Measurements from ENCODE around the gene TMEM271.

The TMEM271 gene
- total RNA-seq = 0 reads per million in 2 experiments

- DNase-seq (ENCODE audit: low read depth) = no peak
Observed at GRCh38 chr4:576245-576821, at the start of gene TMEM271. TSS of gene TMEM271 (minus strand) at chr4:576295. CDS start at chr4:576062, 233 bp downstream.

- no peak for DNase-seq (ENCODE audit: low read depth)
Observed at GRCh38 chr4:625631-626161, 49.6 kb upstream of the TMEM271 start.

- DNase-seq (ENCODE audit: low read depth) = no peak
Observed at GRCh38 chr4:624705-625590, 48.9 kb upstream of the TMEM271 start, which contains the start of gene PDE6B. TSS of gene PDE6B (plus strand) at chr4:625573. CDS start at chr4:625627, 54 bp downstream.

GRCh38 chr4:623914-624566 lies 47.9 kb upstream of the TMEM271 start:
- DNase-seq (ENCODE audit: low read depth) = no peak

GRCh38 chr4:622996-623913 lies 47.2 kb upstream of the TMEM271 start:
- no peak for DNase-seq (ENCODE audit: low read depth)

- no peak for DNase-seq (ENCODE audit: low read depth)
Observed at GRCh38 chr4:622071-622995, 46.2 kb upstream of the TMEM271 start.

- DNase-seq (ENCODE audit: low read depth) = no peak
Observed at GRCh38 chr4:621296-622070, 45.4 kb upstream of the TMEM271 start.

- no peak for DNase-seq (ENCODE audit: low read depth)
Observed at GRCh38 chr4:620851-621261, 44.8 kb upstream of the TMEM271 start.

- no peak for DNase-seq (ENCODE audit: low read depth)
Observed at GRCh38 chr4:620201-620600, 44.1 kb upstream of the TMEM271 start.

- no peak for DNase-seq (ENCODE audit: low read depth)
Observed at GRCh38 chr4:617644-618641, 41.8 kb upstream of the TMEM271 start.

GRCh38 chr4:616911-617643 lies 41.0 kb upstream of the TMEM271 start:
- DNase-seq (ENCODE audit: low read depth) = no peak

- DNase-seq (ENCODE audit: low read depth) = no peak
Observed at GRCh38 chr4:616091-616490, 40.0 kb upstream of the TMEM271 start.

- no peak for DNase-seq (ENCODE audit: low read depth)
Observed at GRCh38 chr4:613126-613525, 37.0 kb upstream of the TMEM271 start.

GRCh38 chr4:612749-613125 lies 36.6 kb upstream of the TMEM271 start:
- no peak for DNase-seq (ENCODE audit: low read depth)

GRCh38 chr4:612052-612748 lies 36.1 kb upstream of the TMEM271 start:
- DNase-seq (ENCODE audit: low read depth) = no peak

- DNase-seq (ENCODE audit: low read depth) = no peak
Observed at GRCh38 chr4:610411-611261, 34.5 kb upstream of the TMEM271 start.
